ENCODE data around the gene ATP6V0A4. TPM values are rescaled to one million over a fixed set of nuclear protein-coding genes. Genes with fewer than 3 reads are reported as not detected.

Gene ATP6V0A4
- total RNA-seq, 1 donor from 2014 or later, result 0.25 TPM

DNA sequence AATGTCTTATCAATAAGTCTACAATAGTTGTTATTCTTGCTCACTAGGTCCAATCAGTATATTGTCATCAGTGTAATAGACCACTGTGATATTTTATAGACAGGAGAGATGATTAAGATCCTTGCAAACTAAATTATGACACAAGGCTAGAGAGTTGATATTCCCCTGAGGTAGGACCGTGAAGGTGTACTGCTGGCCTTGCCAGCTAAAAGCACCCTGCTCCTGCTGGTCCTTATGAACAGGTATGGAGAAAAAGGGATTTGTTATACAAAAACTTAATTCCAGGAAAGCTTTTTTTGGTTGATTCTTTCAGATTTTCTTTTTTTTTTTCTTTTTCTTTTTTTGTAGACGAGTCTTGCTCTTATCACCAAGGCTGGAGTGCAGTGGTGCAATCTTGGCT lies 17.0 kb downstream of the ATP6V0A4 start:
- H3K79me2 ChIP-seq (ENCODE audit: insufficient read depth, low read length), result no peaks in the 10 kb centered on the region
- Mint-ChIP-seq H3K27ac (ENCODE audit: unreplicated experiment) (no peak overlapping the region), H3K27me3 (ENCODE audit: low read depth, unreplicated experiment) (peaks cover 2% of the 10 kb centered on the region), H3K36me3 (ENCODE audit: low read depth, unreplicated experiment) (no peaks in the 10 kb centered on the region), H3K4me1 (ENCODE audit: low read depth, unreplicated experiment) (peaks cover 6% of the 10 kb centered on the region), H3K9me3 (ENCODE audit: unreplicated experiment) (peaks cover 1% of the 10 kb centered on the region), H3K4me3 (ENCODE audit: unreplicated experiment) (no peak overlapping the region)
- no peak overlapping the region for H3K4me3 ChIP-seq (ENCODE audit: insufficient read depth, low read depth, low read length)
- no peak overlapping the region for H3K4me2 ChIP-seq (ENCODE audit: low read length)
- H3K27me3 ChIP-seq (ENCODE audit: insufficient read depth, low read length), result no peaks in the 10 kb centered on the region
- no peak overlapping the region for H3K9ac ChIP-seq (ENCODE audit: low read length)
- TF ChIP-seq CTCF (IDR thresholded peaks at IDR 0.05; ENCODE audit: insufficient read depth, low read depth, low read length), result no peak
- TF ChIP-seq EZH2 (IDR thresholded peaks at IDR 0.05; ENCODE audit: insufficient read depth, low read length), result no peak
- H3K4me1 ChIP-seq (ENCODE audit: insufficient read depth, low read length), result no peaks in the 10 kb centered on the region
- FAIRE-seq (no peak), DNase-seq (ENCODE audit: low read depth) (no peak)
- H2AFZ ChIP-seq (ENCODE audit: low read depth, low read length), result no peak overlapping the region
- no peaks in the 10 kb centered on the region for H3K9me3 ChIP-seq (ENCODE audit: insufficient read depth, low read depth, low read length)
- H4K20me1 ChIP-seq (ENCODE audit: insufficient read depth, low read length), result no peaks in the 10 kb centered on the region
- no peaks in the 10 kb centered on the region for H3K36me3 ChIP-seq (ENCODE audit: insufficient read depth, low read length)
- H3K27ac ChIP-seq (ENCODE audit: low read depth, low read length), result no peak overlapping the region

DNA sequence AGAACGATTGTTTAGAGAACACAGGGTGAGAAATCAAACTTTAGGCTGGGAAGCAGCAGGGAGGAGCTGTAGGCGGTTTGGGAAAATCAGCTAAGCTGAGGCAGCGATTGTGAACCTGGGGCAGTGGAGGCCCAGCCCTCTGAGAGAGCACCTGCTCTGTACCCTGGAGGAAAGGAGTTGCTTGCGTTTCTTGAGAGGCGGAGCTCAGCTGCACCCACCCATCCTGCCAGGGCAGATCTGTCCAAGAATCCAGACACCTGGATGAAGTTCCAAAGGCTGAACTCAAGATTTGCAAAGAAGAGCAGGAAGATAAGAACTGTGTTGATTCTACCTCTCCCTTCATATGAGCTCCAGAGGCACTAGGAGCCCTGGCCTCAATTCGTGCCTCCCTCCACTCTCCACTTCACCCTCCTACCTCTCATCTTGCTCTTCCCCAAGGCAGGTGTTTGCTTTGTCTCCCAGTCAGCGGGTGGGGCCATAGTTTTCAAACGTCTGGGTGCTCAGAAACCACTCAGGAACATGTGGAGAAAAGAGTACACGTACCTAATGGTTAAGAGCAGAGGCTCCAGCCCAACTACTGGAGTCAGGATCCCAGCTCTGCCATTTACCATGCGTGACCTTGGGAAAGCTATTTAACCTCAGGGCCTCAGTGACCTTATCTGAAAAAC lies 21.7 kb downstream of the ATP6V0A4 start:
- H3K4me1 ChIP-seq (ENCODE audit: insufficient read depth, low read length), result no peaks in the 10 kb centered on the region
- no peak overlapping the region for H3K27ac ChIP-seq (ENCODE audit: low read depth, low read length)
- no peak overlapping the region for H3K27ac Mint-ChIP-seq (ENCODE audit: unreplicated experiment)
- no peaks in the 10 kb centered on the region for H3K4me1 Mint-ChIP-seq (ENCODE audit: low read depth, unreplicated experiment)
- H3K36me3 ChIP-seq (ENCODE audit: insufficient read depth, low read length), result no peaks in the 10 kb centered on the region
- H3K27me3 ChIP-seq (ENCODE audit: insufficient read depth, low read length), result no peaks in the 10 kb centered on the region
- no peaks in the 10 kb centered on the region for H3K79me2 ChIP-seq (ENCODE audit: insufficient read depth, low read length)
- no peak overlapping the region for H3K4me3 ChIP-seq (ENCODE audit: insufficient read depth, low read depth, low read length)
- no peak overlapping the region for H3K4me3 Mint-ChIP-seq (ENCODE audit: unreplicated experiment)
- H3K27me3 Mint-ChIP-seq (ENCODE audit: low read depth, unreplicated experiment), result peaks cover 8% of the 10 kb centered on the region
- H4K20me1 ChIP-seq (ENCODE audit: insufficient read depth, low read length), result no peaks in the 10 kb centered on the region
- no peak overlapping the region for H2AFZ ChIP-seq (ENCODE audit: low read depth, low read length)
- FAIRE-seq (no peak), DNase-seq (ENCODE audit: low read depth) (no peak)
- no peak for TF ChIP-seq CTCF (IDR thresholded peaks at IDR 0.05; ENCODE audit: insufficient read depth, low read depth, low read length)
- no peaks in the 10 kb centered on the region for H3K36me3 Mint-ChIP-seq (ENCODE audit: low read depth, unreplicated experiment)
- H3K4me2 ChIP-seq (ENCODE audit: low read length), result no peak overlapping the region
- H3K9ac ChIP-seq (ENCODE audit: low read length), result no peak overlapping the region
- no peaks in the 10 kb centered on the region for H3K9me3 ChIP-seq (ENCODE audit: insufficient read depth, low read depth, low read length)
- peaks cover 5% of the 10 kb centered on the region for H3K9me3 Mint-ChIP-seq (ENCODE audit: unreplicated experiment)

GRCh38 chr7:138773817-138774216 lies 24.2 kb downstream of the ATP6V0A4 start:
- Mint-ChIP-seq H3K27me3 (ENCODE audit: low read depth, unreplicated experiment) (peaks cover 19% of the 10 kb centered on the region), H3K36me3 (ENCODE audit: low read depth, unreplicated experiment) (no peaks in the 10 kb centered on the region), H3K4me3 (ENCODE audit: unreplicated experiment) (no peak overlapping the region), H3K9me3 (ENCODE audit: unreplicated experiment) (peaks cover 5% of the 10 kb centered on the region), H3K4me1 (ENCODE audit: low read depth, unreplicated experiment) (no peaks in the 10 kb centered on the region), H3K27ac (ENCODE audit: unreplicated experiment) (no peak overlapping the region)
- Histone ChIP-seq H4K20me1 (ENCODE audit: insufficient read depth, low read length) (no peaks in the 10 kb centered on the region), H3K4me3 (ENCODE audit: insufficient read depth, low read depth, low read length) (no peak overlapping the region), H3K36me3 (ENCODE audit: insufficient read depth, low read length) (no peaks in the 10 kb centered on the region), H3K27me3 (ENCODE audit: insufficient read depth, low read length) (peaks cover 2% of the 10 kb centered on the region), H3K79me2 (ENCODE audit: insufficient read depth, low read length) (no peaks in the 10 kb centered on the region), H3K9ac (ENCODE audit: low read length) (no peak overlapping the region), H3K4me2 (ENCODE audit: low read length) (no peak overlapping the region), H3K9me3 (ENCODE audit: insufficient read depth, low read depth, low read length) (no peaks in the 10 kb centered on the region), H3K4me1 (ENCODE audit: insufficient read depth, low read length) (no peaks in the 10 kb centered on the region), H3K27ac (ENCODE audit: low read depth, low read length) (no peak overlapping the region), H2AFZ (ENCODE audit: low read depth, low read length) (no peak overlapping the region)
- no peak for DNase-seq (ENCODE audit: low read depth)
- no peak for FAIRE-seq
- TF ChIP-seq EZH2 (IDR thresholded peaks at IDR 0.05; ENCODE audit: insufficient read depth, low read length), result no peak
- no peak for TF ChIP-seq CTCF (IDR thresholded peaks at IDR 0.05; ENCODE audit: insufficient read depth, low read depth, low read length)

Data from astrocyte (in vitro differentiated cells and primary cell).